ENCODE results near the gene KCNB1. TPM values are rescaled to one million over a fixed set of nuclear protein-coding genes. Genes with fewer than 3 reads are reported as not detected.

KCNB1 gene
- total RNA-seq, 2 experiments from 2014 or later, result not detected

DNA sequence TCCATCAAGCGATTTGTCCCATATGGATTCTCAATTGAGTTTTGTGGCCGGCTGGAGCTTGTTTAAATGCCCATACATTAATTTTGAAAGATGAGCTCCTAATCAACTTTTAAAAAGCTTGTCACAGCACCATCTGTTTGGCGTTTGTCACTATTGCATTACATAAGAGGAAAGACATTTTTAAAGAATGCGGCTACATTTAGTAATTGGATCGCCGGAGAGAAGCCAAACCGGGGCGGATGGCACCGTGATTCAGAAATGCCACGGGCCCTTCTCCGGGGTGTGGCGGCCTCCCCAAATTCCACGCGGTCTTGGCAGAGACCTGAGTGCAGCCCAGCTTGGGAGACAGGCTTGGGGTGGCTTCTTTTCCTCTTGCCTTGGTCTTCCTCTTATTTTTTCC, 136.9 kb downstream of the KCNB1 start:
- Mint-ChIP-seq H3K4me3 (no peak overlapping the region), H3K27me3 (peaks cover 7% of the 10 kb centered on the region), H3K9me3 (no peaks in the 10 kb centered on the region), H3K27ac (no peak overlapping the region), H3K36me3 (ENCODE audit: low read depth) (no peaks in the 10 kb centered on the region), H3K4me1 (ENCODE audit: low read depth) (no peaks in the 10 kb centered on the region)
- TF ChIP-seq, protein P1, sequence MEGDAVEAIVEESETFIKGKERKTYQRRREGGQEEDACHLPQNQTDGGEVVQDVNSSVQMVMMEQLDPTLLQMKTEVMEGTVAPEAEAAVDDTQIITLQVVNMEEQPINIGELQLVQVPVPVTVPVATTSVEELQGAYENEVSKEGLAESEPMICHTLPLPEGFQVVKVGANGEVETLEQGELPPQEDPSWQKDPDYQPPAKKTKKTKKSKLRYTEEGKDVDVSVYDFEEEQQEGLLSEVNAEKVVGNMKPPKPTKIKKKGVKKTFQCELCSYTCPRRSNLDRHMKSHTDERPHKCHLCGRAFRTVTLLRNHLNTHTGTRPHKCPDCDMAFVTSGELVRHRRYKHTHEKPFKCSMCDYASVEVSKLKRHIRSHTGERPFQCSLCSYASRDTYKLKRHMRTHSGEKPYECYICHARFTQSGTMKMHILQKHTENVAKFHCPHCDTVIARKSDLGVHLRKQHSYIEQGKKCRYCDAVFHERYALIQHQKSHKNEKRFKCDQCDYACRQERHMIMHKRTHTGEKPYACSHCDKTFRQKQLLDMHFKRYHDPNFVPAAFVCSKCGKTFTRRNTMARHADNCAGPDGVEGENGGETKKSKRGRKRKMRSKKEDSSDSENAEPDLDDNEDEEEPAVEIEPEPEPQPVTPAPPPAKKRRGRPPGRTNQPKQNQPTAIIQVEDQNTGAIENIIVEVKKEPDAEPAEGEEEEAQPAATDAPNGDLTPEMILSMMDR (IDR thresholded peaks at IDR 0.05), result no peak
- CTCF ChIA-PET, result interaction anchor here (0.6 to 6.3 kb wide), 4 partner anchors 11 to 189 kb away, joined by 3 to 36 read pairs (median 6); no protein-coding TSS in a partner anchor
- POLR2A ChIA-PET, result no interaction called here
- intact Hi-C loops (cut with micrococcal nuclease), result no loop called here
- ATAC-seq (no peak), DNase-seq (no peak)

DNA sequence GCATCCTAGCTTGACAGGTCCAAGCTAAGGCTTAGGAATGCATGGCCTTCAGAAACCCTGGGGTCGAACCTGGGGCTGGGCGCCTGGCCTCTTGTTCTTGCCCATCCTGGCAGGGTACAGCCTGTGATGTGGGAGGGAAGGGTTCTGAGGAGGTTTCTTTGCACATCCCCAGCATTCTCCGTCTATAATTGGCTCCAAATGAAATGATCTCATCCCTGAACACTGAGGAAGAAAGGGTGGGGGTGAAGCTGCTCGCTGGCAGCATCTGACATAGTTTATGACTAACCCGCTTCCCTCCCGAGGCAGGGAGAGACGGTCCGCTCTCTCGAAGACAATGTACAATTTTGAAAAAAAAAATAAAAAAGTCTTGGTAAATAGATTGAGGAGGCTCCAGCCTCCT, 137.5 kb downstream of the KCNB1 start:
- DNase-seq, result no peak
- intact Hi-C loops (cut with micrococcal nuclease), result no loop called here
- Mint-ChIP-seq H3K27ac (no peak overlapping the region), H3K36me3 (ENCODE audit: low read depth) (no peaks in the 10 kb centered on the region), H3K4me1 (ENCODE audit: low read depth) (no peaks in the 10 kb centered on the region), H3K9me3 (no peaks in the 10 kb centered on the region), H3K4me3 (no peak overlapping the region), H3K27me3 (peaks cover 7% of the 10 kb centered on the region)
- POLR2A ChIA-PET, result no interaction called here
- TF ChIP-seq, protein P1 (IDR thresholded peaks at IDR 0.05), result no peak
- ATAC-seq, result no peak
- CTCF ChIA-PET, result interaction anchor here (2.6 to 6.3 kb wide), 2 partner anchors 11 to 190 kb away, joined by 7 to 36 read pairs; no protein-coding TSS in a partner anchor

DNA sequence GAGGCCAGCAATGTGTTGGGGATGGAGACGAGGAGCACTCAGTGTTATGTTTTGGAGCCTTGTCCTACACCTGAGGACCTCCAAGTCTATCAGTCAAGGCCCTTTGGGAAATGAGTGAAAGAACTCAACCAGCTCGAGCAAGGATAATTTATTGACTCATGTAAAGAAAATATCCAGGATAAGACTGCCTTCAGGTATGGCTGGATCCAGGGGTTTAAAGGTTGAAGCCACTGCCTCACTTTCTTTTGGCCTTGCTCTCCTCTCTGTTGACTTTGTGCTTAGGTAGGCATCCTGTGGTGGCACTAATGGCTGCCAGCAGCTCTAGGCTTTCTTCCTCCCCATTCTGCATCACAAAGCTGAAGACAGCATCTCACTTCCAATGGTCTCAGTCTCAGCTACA, 138.3 kb downstream of the KCNB1 start:
- Mint-ChIP-seq H3K36me3 (ENCODE audit: low read depth) (no peaks in the 10 kb centered on the region), H3K27ac (no peak overlapping the region), H3K27me3 (peaks cover 7% of the 10 kb centered on the region), H3K4me3 (no peak overlapping the region), H3K4me1 (ENCODE audit: low read depth) (no peaks in the 10 kb centered on the region), H3K9me3 (no peaks in the 10 kb centered on the region)
- DNase-seq (no peak), ATAC-seq (no peak)
- ChIA-PET POLR2A (no interaction called here), CTCF (interaction anchor here (1.0 to 6.3 kb wide), 3 partner anchors 10 to 266 kb away, joined by 3 to 36 read pairs (median 5); no protein-coding TSS in a partner anchor)
- TF ChIP-seq, protein P1 (IDR thresholded peaks at IDR 0.05), result no peak
- intact Hi-C loops (cut with micrococcal nuclease), result no loop called here

DNA sequence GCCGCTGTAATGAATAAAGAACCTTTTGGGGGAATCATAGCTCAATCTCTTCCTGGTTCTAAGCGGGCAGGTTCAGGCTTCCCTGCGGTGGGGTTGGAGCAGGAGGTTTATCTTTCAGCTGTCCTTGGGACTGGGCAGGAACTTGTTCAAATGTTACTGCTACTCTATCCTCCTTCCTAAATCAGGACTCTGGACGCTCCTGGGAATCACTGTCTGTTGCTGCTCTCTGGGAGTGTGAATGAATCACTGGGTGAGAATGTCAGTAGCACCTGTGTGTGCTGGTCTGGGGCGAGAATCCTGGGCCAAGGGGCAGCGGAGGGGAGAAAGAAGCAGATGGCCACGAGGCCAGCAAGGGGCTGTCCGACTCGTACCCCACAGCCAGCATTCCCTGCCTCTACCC, 139.2 kb downstream of the KCNB1 start:
- H3K36me3 Mint-ChIP-seq (ENCODE audit: low read depth), result no peaks in the 10 kb centered on the region
- no peak for ATAC-seq
- H3K9me3 Mint-ChIP-seq, result no peaks in the 10 kb centered on the region
- TF ChIP-seq, protein P1 (IDR thresholded peaks at IDR 0.05), result no peak
- H3K27me3 Mint-ChIP-seq, result peaks cover 3% of the 10 kb centered on the region
- POLR2A ChIA-PET, result no interaction called here
- H3K27ac Mint-ChIP-seq, result no peak overlapping the region
- H3K4me3 Mint-ChIP-seq, result no peak overlapping the region
- no peaks in the 10 kb centered on the region for H3K4me1 Mint-ChIP-seq (ENCODE audit: low read depth)
- intact Hi-C loops (cut with micrococcal nuclease), result no loop called here
- DNase-seq, result no peak
- CTCF ChIA-PET, result interaction anchor here (0.6 to 6.3 kb wide), 3 partner anchors 9 to 265 kb away, joined by 3 to 36 read pairs (median 5); no protein-coding TSS in a partner anchor

DNA sequence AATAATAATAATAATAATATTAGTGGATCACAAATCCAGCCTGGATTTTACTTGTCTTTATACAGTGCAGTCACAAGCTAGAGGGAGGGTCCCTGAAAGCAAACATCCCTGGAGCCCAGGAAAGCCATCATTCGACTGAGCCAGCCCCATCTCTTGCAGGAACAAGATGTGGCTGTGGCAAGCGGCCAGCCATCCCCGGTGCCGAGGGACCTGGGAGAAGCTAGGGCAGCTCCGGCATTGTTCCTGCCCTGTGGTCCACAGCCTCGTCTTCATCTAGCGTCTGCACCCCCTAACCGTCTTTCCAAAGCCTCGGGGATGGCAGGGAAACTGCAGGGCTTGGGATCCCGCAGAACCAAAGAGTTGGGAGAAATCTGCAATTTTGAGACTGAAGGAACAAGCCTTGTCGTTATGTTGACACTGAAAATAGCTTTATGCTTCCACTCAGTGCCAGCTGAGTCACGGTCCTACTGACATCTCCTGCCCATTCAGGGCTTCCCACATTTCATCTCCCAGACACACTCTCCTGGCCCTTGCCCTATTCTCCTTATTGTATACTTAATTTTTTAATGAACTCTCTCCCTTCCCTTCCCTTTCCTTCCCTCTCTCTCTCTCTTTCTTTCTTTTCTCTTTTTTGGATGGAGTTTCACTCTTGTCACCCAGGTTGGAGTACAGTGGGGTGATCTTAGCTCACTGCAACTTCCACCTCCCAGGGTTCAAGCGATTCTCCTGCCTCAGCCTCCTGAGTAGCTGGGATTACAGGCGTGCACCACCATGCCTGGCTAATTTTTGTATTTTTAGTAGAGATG, 142.1 kb downstream of the KCNB1 start:
- Mint-ChIP-seq H3K27me3 (peaks cover 3% of the 10 kb centered on the region), H3K4me1 (ENCODE audit: low read depth) (no peaks in the 10 kb centered on the region), H3K9me3 (no peaks in the 10 kb centered on the region), H3K27ac (no peak overlapping the region), H3K4me3 (no peak overlapping the region), H3K36me3 (ENCODE audit: low read depth) (no peaks in the 10 kb centered on the region)
- POLR2A ChIA-PET, result no interaction called here
- DNase-seq (no peak), ATAC-seq (no peak)
- TF ChIP-seq, protein P1 (IDR thresholded peaks at IDR 0.05), result no peak
- CTCF ChIA-PET, result no interaction called here
- intact Hi-C loops (cut with micrococcal nuclease), result no loop called here

Data from activated CD8-positive, alpha-beta T cell treated with anti-CD3 and anti-CD28 coated beads for 36 hours (primary cell).